HFFc6 (cell line): ENCODE results near the gene ANKRD53. TPM values are rescaled to one million over a fixed set of nuclear protein-coding genes. Genes with fewer than 3 reads are reported as not detected.

Source experiments
- DNase-seq: peaks from one replicate; pipeline ENCODE4 v3.0.0-alpha.2; 2018
- H3K27ac Mint-ChIP-seq: 2 replicates; pipeline ENCODE4 v1.8.0; 2020; ENCODE audit warnings: mild to moderate bottlenecking, mixed read lengths
- H3K27me3 Mint-ChIP-seq: 2 replicates; pipeline ENCODE4 v1.8.0; 2021; ENCODE audit warnings: mild to moderate bottlenecking, moderate library complexity, mixed read lengths; ENCODE audit not compliant: insufficient read depth
- H3K36me3 Mint-ChIP-seq: 2 replicates; pipeline ENCODE4 v1.8.0; 2021; ENCODE audit warnings: low read depth, mixed read lengths
- H3K4me1 Mint-ChIP-seq: 2 replicates; pipeline ENCODE4 v1.8.0; 2020; ENCODE audit warnings: low read depth, mixed read lengths
- H3K4me3 Mint-ChIP-seq: 2 replicates; pipeline ENCODE4 v1.8.0; 2020; ENCODE audit warnings: mild to moderate bottlenecking, moderate library complexity, mixed read lengths
- H3K9me3 Mint-ChIP-seq: 2 replicates; pipeline ENCODE4 v1.8.0; 2020; ENCODE audit warnings: mild to moderate bottlenecking, mixed read lengths
- CTCF ChIP-seq: fragments of 200-600 bp; sonication (generic); IDR thresholded peaks from 2 replicates; pipeline ENCODE4 v1.5.0; 2021; ENCODE audit warnings: antibody characterized with exemption, mild to moderate bottlenecking
- total RNA-seq, 6 experiments: library from RNA; stranded (reverse); fragmentation: NEBNext Ultra II Directional; extraction: Animal tissue kit (Norgen Biotek cat#: 25700); gene quantifications; 2 replicates in 1 of 6; 3 replicates in 5 of 6; pipeline ENCODE4 v1.2.3, GENCODE V29; 2021

ANKRD53 gene
- total RNA-seq, 6 experiments from 2014 or later, result 0.64 to 1.1 (median 0.85) TPM

- no peaks in the 10 kb centered on the region for H3K36me3 Mint-ChIP-seq
- H3K4me3 Mint-ChIP-seq, result no peak overlapping the region
- H3K27me3 Mint-ChIP-seq, result peaks cover 33% of the 10 kb centered on the region
These were observed 16.8 kb upstream of the ANKRD53 start for GRCh38 chr2:70961648-70961994.

GRCh38 chr2:70962211-70962884 is 16.1 kb upstream of the ANKRD53 start:
- peaks cover 34% of the 10 kb centered on the region for H3K27me3 Mint-ChIP-seq
- H3K4me3 Mint-ChIP-seq, result no peak overlapping the region
- peaks cover 14% of the 10 kb centered on the region for H3K4me1 Mint-ChIP-seq
- H3K36me3 Mint-ChIP-seq, result no peaks in the 10 kb centered on the region
- no peak for DNase-seq
- H3K9me3 Mint-ChIP-seq, result no peaks in the 10 kb centered on the region
- no peak for TF ChIP-seq CTCF
- H3K27ac Mint-ChIP-seq, result no peak overlapping the region

More at GRCh38 chr2:70961648-70961994, 16.8 kb upstream of the ANKRD53 start:
- no peak for DNase-seq
- Mint-ChIP-seq H3K27ac (no peak overlapping the region), H3K4me1 (peaks cover 14% of the 10 kb centered on the region), H3K9me3 (no peaks in the 10 kb centered on the region)
- TF ChIP-seq CTCF, result no peak

DNA sequence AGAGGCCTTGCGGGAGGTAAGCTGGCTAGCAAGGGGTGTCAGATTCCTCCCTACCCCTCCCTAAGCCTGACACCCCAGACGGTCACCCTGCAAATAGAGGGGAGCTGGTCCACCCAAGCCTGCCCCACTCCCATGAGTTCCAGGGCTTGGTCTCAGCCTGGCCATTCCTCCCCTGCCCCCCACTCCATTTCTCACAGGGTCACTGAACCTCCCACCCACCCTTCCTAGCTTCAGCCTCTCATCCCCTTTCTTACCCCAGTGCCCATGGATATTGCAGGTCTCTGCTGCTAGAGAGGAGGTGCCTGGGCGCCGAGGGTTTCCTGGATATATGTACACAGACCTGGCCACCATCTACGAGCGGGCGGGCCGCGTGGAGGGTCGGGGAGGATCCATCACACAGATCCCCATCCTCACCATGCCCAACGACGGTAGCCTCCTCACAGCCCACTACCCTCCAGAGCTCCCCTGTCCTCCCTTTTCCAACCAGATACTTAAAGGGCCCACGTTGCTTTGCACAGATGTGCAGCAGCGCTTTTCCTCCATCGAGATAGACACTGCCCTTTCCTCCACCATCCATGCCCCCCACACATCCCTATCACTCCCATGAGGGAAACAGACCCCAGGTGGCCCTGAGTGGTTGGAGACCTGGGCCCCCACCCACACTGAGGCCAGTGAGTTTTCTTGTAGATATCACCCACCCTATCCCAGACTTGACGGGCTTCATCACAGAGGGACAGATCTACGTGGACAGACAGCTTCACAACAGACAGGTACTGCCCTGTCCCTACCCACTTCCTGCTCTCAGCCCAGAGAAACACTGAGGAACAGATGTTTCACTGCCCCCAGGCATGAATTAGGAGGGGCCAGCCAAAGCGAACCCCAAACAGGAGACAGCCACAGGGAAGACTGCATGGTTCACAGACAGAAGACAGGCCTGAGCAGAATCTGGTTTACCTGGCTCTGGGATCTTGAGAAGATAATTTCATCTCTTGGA is 15.2 kb upstream of the ANKRD53 start:
- Mint-ChIP-seq H3K27ac (no peak overlapping the region), H3K27me3 (peaks cover 35% of the 10 kb centered on the region), H3K9me3 (no peaks in the 10 kb centered on the region), H3K4me1 (peaks cover 14% of the 10 kb centered on the region), H3K4me3 (no peak overlapping the region), H3K36me3 (no peaks in the 10 kb centered on the region)
- DNase-seq, result no peak
- TF ChIP-seq CTCF, result no peak

GRCh38 chr2:70964133-70964532 is 14.3 kb upstream of the ANKRD53 start:
- H3K36me3 Mint-ChIP-seq, result no peaks in the 10 kb centered on the region
- H3K9me3 Mint-ChIP-seq, result no peaks in the 10 kb centered on the region
- no peak overlapping the region for H3K4me3 Mint-ChIP-seq
- H3K27me3 Mint-ChIP-seq, result peaks cover 41% of the 10 kb centered on the region
- TF ChIP-seq CTCF, result no peak
- DNase-seq, result no peak
- H3K4me1 Mint-ChIP-seq, result peaks cover 14% of the 10 kb centered on the region
- H3K27ac Mint-ChIP-seq, result no peak overlapping the region

- H3K27me3 Mint-ChIP-seq, result peaks cover 35% of the 10 kb centered on the region
- peak; percentile 19 for DNase-seq
- no peaks in the 10 kb centered on the region for H3K9me3 Mint-ChIP-seq
- peak; percentile 92 for TF ChIP-seq CTCF
- peak overlapping the region; percentile 88 for H3K4me3 Mint-ChIP-seq
- no peak overlapping the region for H3K27ac Mint-ChIP-seq
- peaks cover 8% of the 10 kb centered on the region for H3K4me1 Mint-ChIP-seq
- no peaks in the 10 kb centered on the region for H3K36me3 Mint-ChIP-seq
These were observed 13.6 kb upstream of the ANKRD53 start for GRCh38 chr2:70964596-70965386.
